IPS DF 19.7 (cell line): ENCODE data around the gene FYCO1.

Source experiments
- DNase-seq: peaks from one replicate; pipeline ENCODE4 v3.0.0-alpha.2; 2013; ENCODE audit warnings: low read depth, low spot score

FYCO1 gene

GRCh38 chr3:45984331-45985312 is 11.0 kb downstream of the FYCO1 start:
- no peak for DNase-seq

GRCh38 chr3:45983770-45984169 is 11.9 kb downstream of the FYCO1 start:
- no peak for DNase-seq

- no peak for DNase-seq
Measured at GRCh38 chr3:45981346-45982074, 14.1 kb downstream of the FYCO1 start.

- DNase-seq = no peak
Measured at GRCh38 chr3:45980819-45981218, 14.8 kb downstream of the FYCO1 start.

GRCh38 chr3:45980229-45980813 is 15.3 kb downstream of the FYCO1 start:
- DNase-seq = no peak

- DNase-seq = no peak
Measured at GRCh38 chr3:45979378-45979777, 16.2 kb downstream of the FYCO1 start.

- DNase-seq = no peak
Measured at GRCh38 chr3:45978006-45978761, 17.4 kb downstream of the FYCO1 start.

GRCh38 chr3:45976191-45977091 is 19.2 kb downstream of the FYCO1 start:
- DNase-seq = no peak

GRCh38 chr3:45975686-45976085 is 19.9 kb downstream of the FYCO1 start:
- DNase-seq = no peak

- no peak for DNase-seq
Measured at GRCh38 chr3:45974686-45975085, 20.9 kb downstream of the FYCO1 start.

GRCh38 chr3:45972534-45973402 is 22.9 kb downstream of the FYCO1 start:
- no peak for DNase-seq

- DNase-seq = no peak
Measured at GRCh38 chr3:45969953-45970352, 25.7 kb downstream of the FYCO1 start.

- DNase-seq = no peak
Measured at GRCh38 chr3:45969116-45969515, 26.5 kb downstream of the FYCO1 start.

- no peak for DNase-seq
Measured at GRCh38 chr3:45968706-45969105, 26.9 kb downstream of the FYCO1 start.

GRCh38 chr3:45968149-45968548 is 27.5 kb downstream of the FYCO1 start:
- no peak for DNase-seq

GRCh38 chr3:45967724-45968123 is 27.9 kb downstream of the FYCO1 start:
- no peak for DNase-seq

- no peak for DNase-seq
Measured at GRCh38 chr3:45966950-45967640, 28.5 kb downstream of the FYCO1 start.

GRCh38 chr3:45966371-45966791 is 29.2 kb downstream of the FYCO1 start:
- no peak for DNase-seq

GRCh38 chr3:45965653-45966052 is 30.0 kb downstream of the FYCO1 start:
- no peak for DNase-seq
